ENCODE results near the gene ABLIM1. TPM values are rescaled to one million over a fixed set of nuclear protein-coding genes. Genes with fewer than 3 reads are reported as not detected.

Gene ABLIM1
- total RNA-seq, 1 donor from 2014 or later = 87.7 TPM

- no peaks in the 10 kb centered on the region for H3K4me1 ChIP-seq
- no peak overlapping the region for H3K4me3 ChIP-seq
- no peaks in the 10 kb centered on the region for H3K27me3 ChIP-seq
- TF ChIP-seq CTCF (IDR thresholded peaks at IDR 0.05) = no peak
- no peak overlapping the region for H3K27ac ChIP-seq
- H3K9me3 ChIP-seq = no peaks in the 10 kb centered on the region
- DNase-seq (ENCODE audit: low spot score in 2 of 2) = no peak
- intact Hi-C loops (cut with DNase I) = no loop called here
- no peaks in the 10 kb centered on the region for H3K36me3 ChIP-seq
Observed at GRCh38 chr10:114652402-114653368, 5.4 kb downstream of the ABLIM1 start.

DNA sequence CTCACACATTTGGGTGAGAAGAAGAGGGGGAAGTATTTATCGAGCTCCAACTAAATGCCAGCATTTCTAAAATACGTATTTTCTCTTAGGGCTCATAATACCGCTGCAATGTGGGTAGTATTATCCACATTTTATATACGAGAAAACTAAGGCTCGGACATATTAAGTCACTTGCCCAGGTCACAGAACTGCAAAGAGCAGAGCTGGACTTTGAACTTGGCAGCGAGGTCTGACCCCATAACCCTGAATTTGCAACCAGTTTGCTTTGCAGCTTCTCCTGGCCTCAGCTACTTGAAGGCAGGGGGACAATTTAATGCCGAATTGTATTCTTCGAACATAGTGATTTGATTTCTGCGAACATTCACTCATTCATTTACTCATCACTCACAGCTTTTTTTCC lies 7.2 kb downstream of the ABLIM1 start:
- intact Hi-C loops (cut with DNase I) = no loop called here
- no peak for TF ChIP-seq CTCF (IDR thresholded peaks at IDR 0.05)
- H3K4me3 ChIP-seq = no peak overlapping the region
- no peaks in the 10 kb centered on the region for H3K36me3 ChIP-seq
- no peaks in the 10 kb centered on the region for H3K27me3 ChIP-seq
- no peaks in the 10 kb centered on the region for H3K4me1 ChIP-seq
- no peaks in the 10 kb centered on the region for H3K9me3 ChIP-seq
- H3K27ac ChIP-seq = no peak overlapping the region
- DNase-seq (ENCODE audit: low spot score in 2 of 2) = no peak

DNA sequence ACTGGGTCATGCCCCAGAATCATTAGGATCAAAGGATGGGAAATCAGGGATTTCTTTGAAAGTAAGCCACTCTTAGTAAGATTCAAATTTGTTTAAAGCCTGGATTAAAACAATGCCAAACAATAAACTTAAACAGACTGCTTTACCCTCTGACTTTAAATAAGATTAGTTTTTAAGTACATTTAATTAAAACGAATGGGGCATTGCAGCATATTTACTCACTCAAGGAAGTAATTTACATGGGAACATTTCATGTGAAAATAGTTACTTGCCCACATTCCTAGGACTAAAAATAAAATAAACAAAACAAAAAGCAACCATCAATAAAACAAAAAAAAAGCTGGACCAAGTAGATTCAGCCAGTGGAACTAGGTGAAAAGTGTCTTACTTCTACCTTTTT lies 7.8 kb downstream of the ABLIM1 start:
- intact Hi-C loops (cut with DNase I) = no loop called here
- Histone ChIP-seq H3K4me1 (no peaks in the 10 kb centered on the region), H3K36me3 (no peaks in the 10 kb centered on the region), H3K27ac (no peak overlapping the region), H3K4me3 (no peak overlapping the region), H3K9me3 (no peaks in the 10 kb centered on the region), H3K27me3 (no peaks in the 10 kb centered on the region)
- TF ChIP-seq CTCF (IDR thresholded peaks at IDR 0.05) = no peak
- DNase-seq (ENCODE audit: low spot score in 2 of 2) = no peak

GRCh38 chr10:114649217-114649903 lies 8.7 kb downstream of the ABLIM1 start:
- H3K4me3 ChIP-seq = no peak overlapping the region
- H3K4me1 ChIP-seq = no peaks in the 10 kb centered on the region
- no peaks in the 10 kb centered on the region for H3K27me3 ChIP-seq
- intact Hi-C loops (cut with DNase I) = no loop called here
- no peak overlapping the region for H3K27ac ChIP-seq
- DNase-seq (ENCODE audit: low spot score in 2 of 2) = no peak
- H3K9me3 ChIP-seq = no peaks in the 10 kb centered on the region
- TF ChIP-seq CTCF (IDR thresholded peaks at IDR 0.05) = no peak
- no peaks in the 10 kb centered on the region for H3K36me3 ChIP-seq

DNA sequence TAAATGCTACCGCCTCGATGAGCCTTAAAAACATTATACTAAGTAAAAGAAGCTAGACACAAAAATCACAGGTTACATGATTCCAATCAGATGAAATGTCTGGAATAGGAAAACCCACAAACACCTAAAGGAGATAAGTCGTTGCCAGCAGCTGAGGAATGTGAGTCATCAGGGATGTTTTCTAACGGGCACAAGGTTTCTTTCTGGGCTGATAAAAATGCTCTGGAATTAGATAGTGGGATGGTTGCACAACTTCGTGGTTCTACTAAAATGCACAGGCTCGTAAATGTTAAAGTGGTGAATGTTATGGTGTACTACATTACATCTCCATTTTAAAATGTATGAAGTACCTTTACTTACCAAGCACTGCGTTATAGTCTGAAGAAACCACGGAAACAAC lies 9.7 kb downstream of the ABLIM1 start:
- DNase-seq (ENCODE audit: low spot score in 2 of 2) = no peak
- no peaks in the 10 kb centered on the region for H3K4me1 ChIP-seq
- no peak for TF ChIP-seq CTCF (IDR thresholded peaks at IDR 0.05)
- no peaks in the 10 kb centered on the region for H3K36me3 ChIP-seq
- intact Hi-C loops (cut with DNase I) = no loop called here
- H3K27me3 ChIP-seq = no peaks in the 10 kb centered on the region
- no peaks in the 10 kb centered on the region for H3K9me3 ChIP-seq
- H3K4me3 ChIP-seq = no peak overlapping the region
- no peak overlapping the region for H3K27ac ChIP-seq

Data from ascending aorta (tissue), 2 donors.